Measurements from ENCODE around the gene SKOR1. TPM values are rescaled to one million over a fixed set of nuclear protein-coding genes. Genes with fewer than 3 reads are reported as not detected.

Gene SKOR1
- total and polyA plus RNA-seq, 2 donors, result 0.21 to 0.60 TPM

DNA sequence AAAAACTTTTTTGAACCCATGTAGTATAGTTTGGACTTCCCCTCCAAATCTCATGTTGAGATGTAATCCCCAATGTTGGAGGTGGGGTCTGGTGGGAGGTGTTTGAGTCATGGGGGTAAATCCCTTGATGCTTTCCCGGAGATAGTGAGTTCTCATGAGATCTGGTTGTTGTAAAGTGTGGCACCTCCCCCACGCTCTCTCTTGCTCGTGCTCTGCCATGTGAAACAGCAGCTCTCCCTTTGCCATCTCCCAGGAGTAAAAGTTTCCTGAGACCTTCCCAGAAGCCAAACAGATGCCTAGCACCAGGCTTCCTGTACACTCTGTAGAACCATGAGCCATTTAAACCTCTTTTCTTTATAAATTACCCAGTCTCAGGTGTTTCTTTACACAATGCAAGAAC, 30.5 kb downstream of the SKOR1 start:
- WGBS, result 72% methylated on average over 3 of the region's 3 CpGs
- Histone ChIP-seq H3K27ac (ENCODE audit: low read depth) (no peak overlapping the region), H3K36me3 (ENCODE audit: insufficient read depth) (no peaks in the 10 kb centered on the region), H3K4me1 (ENCODE audit: insufficient read depth) (no peaks in the 10 kb centered on the region), H3K4me3 (ENCODE audit: low read depth, low read length) (no peak overlapping the region)
- no peak for DNase-seq (ENCODE audit: extremely low spot score)

DNA sequence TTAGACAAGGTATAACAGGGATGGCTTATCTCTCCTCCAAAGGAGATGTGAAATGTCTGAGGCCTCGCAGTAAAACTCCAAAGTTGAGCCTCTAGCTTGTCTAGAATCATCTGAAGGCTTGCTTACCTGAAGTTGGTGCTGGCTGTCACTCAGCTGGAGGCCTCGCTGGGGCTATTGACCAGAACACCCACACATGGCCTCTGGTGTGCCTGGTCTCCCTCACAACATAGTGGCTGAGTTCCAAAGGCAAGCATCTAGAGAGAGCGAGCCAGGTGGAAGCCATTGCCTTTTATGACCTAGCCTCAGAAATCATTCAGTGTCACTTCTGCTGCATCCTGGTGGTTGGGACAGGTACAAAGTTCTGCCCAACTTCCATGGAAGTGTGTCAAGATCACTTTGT, 31.9 kb downstream of the SKOR1 start:
- Histone ChIP-seq H3K4me3 (ENCODE audit: low read depth, low read length) (no peak overlapping the region), H3K36me3 (ENCODE audit: insufficient read depth) (no peaks in the 10 kb centered on the region), H3K4me1 (ENCODE audit: insufficient read depth) (no peaks in the 10 kb centered on the region), H3K27ac (ENCODE audit: low read depth) (no peak overlapping the region)
- WGBS, result 86% methylated on average over 3 of the region's 3 CpGs
- no peak for DNase-seq (ENCODE audit: extremely low spot score)

DNA sequence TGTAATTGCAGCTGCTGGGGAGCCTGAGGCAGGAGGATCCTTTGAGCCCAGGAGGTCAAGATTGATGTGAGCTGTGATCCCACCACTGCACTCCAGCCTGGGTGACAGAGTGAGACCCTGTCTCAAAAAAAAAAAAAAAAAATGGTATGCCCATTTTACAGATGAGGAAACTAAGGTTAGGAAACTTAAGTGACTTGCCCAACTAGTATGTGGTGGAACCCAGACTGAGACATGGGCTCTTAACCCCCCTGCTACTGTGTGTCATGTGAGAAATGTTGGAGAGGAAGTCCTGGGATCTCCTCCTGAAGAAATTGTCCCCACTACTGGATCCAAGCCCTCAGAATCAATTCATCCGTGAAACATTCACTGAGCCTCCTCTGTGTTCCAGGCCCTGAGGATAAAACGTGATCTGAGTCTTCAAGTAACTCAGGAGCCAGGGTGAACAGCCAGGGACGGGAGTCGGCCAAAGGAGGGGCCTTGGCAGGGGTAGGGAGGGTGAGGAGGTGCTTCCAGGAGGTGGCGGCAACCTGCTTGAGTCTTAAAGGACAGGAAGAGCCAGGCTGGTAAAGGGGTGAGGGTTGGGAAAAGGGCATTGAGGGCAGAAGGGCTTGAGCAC, 34.1 kb downstream of the SKOR1 start:
- H3K27ac ChIP-seq (ENCODE audit: low read depth), result no peak overlapping the region
- no peaks in the 10 kb centered on the region for H3K36me3 ChIP-seq (ENCODE audit: insufficient read depth)
- 83% methylated on average over 5 of the region's 5 CpGs for WGBS
- H3K4me1 ChIP-seq (ENCODE audit: insufficient read depth), result no peaks in the 10 kb centered on the region
- H3K4me3 ChIP-seq (ENCODE audit: low read depth, low read length), result no peak overlapping the region
- DNase-seq (ENCODE audit: extremely low spot score), result no peak

DNA sequence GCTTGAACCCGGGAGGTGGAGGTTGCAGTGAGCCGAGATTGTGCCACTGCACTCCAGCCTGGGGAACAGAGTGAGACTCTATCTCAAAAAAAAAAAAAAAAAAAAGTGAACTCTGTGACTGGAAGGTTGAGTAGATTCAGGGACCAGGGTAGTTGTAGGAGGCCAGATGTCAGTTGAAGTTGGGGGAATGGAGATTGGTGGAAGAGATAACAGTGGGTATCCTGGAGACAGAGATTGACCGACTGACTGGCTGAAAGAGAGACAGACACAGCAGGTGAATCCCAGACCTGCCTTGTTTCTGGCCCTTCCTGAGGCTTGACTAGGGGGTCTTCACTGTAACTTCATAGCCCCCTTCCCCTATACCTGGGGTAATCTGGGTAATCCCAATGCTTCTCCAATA, 36.7 kb downstream of the SKOR1 start:
- WGBS, result 87% methylated on average over 3 of the region's 3 CpGs
- H3K27ac ChIP-seq (ENCODE audit: low read depth), result no peak overlapping the region
- no peaks in the 10 kb centered on the region for H3K4me1 ChIP-seq (ENCODE audit: insufficient read depth)
- DNase-seq (ENCODE audit: extremely low spot score), result no peak
- no peaks in the 10 kb centered on the region for H3K36me3 ChIP-seq (ENCODE audit: insufficient read depth)
- H3K4me3 ChIP-seq (ENCODE audit: low read depth, low read length), result no peak overlapping the region

DNA sequence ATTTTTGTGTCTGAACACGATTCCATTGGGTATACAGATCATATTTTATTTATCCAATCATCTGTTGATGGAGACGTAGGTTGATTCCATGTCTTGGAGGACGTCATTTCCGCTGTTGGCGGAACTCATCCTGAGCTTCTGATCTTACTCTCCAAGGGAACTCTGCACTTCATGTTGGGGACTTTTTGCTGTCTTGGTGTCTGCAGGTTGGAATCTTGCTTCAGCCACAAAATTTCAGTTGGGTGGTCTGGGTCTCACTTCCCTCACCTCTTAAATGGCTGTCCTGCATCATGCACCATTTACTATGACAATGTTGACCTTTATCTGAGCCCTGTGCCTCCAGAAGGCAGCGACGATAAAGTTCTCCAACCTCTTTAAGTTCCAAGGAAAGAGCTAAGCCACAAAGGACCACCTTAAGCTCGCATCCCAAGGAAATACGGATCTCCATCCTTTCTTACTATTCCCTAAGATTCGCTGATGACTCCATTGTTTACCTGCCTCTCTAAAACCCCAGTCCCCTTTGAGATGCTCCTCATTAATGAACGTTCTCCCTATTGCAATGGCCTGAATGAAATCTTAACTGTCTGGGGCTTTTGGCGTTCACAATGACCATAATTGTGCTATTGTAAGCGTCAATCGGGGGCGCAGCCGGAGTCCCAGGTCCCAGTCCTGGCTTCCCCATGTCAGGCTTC, 37.6 kb downstream of the SKOR1 start:
- Histone ChIP-seq H3K4me3 (ENCODE audit: low read depth, low read length) (no peak overlapping the region), H3K27ac (ENCODE audit: low read depth) (no peak overlapping the region), H3K36me3 (ENCODE audit: insufficient read depth) (no peaks in the 10 kb centered on the region), H3K4me1 (ENCODE audit: insufficient read depth) (no peaks in the 10 kb centered on the region)
- DNase-seq (ENCODE audit: extremely low spot score), result no peak
- 58% methylated on average over 16 of the region's 16 CpGs for WGBS

DNA sequence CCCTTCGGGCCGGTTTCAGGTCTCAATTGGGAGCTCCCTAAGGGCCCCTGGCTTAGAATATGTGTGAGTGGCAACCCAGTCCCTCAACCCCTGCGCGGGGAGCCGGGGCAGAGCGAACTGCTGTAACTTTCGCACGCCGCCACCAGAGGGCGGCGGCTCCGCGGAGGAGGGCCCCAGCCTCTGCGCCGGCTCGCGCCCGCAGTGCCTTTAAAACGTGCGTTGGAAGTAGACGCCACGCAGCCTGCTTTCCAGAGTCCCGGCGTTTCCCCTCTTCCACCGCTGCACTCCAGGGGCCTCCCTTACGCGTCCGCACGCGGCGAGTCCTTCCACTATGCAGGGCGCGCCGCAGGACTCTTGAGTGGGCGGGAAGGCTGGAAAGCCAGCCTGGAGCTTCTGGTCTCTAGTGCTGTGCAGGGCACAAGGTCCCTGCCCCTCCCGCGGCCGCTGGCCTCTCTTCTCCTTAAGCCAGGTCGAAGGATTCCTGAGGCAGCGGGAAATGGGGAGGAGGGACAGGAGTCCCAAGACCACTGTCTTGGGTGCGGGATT, 38.2 kb downstream of the SKOR1 start:
- Histone ChIP-seq H3K4me1 (ENCODE audit: insufficient read depth) (no peaks in the 10 kb centered on the region), H3K36me3 (ENCODE audit: insufficient read depth) (no peaks in the 10 kb centered on the region), H3K27ac (ENCODE audit: low read depth) (no peak overlapping the region), H3K4me3 (ENCODE audit: low read depth, low read length) (no peak overlapping the region)
- DNase-seq (ENCODE audit: extremely low spot score), result peak; percentile 23
- WGBS, result 2% methylated on average over 41 of the region's 41 CpGs

DNA sequence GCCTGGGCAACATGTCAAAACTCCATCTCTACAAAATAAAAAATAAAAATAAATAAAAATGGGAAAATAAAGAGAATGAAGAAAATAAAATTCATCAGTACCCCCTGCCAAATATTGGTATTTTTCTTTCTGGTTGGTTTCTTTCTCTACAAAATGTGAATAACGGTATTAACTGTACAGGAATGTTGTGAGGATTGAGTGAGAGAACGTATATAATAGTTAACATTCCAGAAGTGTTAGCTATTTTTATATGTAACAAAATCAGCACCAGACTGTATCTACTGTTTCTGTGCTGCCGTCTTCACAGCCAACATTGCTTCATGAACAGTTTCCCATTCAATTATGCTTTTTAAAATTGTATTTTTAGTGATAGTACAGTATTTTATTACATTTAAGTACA, 40.0 kb downstream of the SKOR1 start:
- no peaks in the 10 kb centered on the region for H3K36me3 ChIP-seq (ENCODE audit: insufficient read depth)
- H3K4me3 ChIP-seq (ENCODE audit: low read depth, low read length), result no peak overlapping the region
- no peaks in the 10 kb centered on the region for H3K4me1 ChIP-seq (ENCODE audit: insufficient read depth)
- H3K27ac ChIP-seq (ENCODE audit: low read depth), result no peak overlapping the region
- WGBS, result 44% methylated on average over 3 of the region's 3 CpGs
- DNase-seq (ENCODE audit: extremely low spot score), result no peak

DNA sequence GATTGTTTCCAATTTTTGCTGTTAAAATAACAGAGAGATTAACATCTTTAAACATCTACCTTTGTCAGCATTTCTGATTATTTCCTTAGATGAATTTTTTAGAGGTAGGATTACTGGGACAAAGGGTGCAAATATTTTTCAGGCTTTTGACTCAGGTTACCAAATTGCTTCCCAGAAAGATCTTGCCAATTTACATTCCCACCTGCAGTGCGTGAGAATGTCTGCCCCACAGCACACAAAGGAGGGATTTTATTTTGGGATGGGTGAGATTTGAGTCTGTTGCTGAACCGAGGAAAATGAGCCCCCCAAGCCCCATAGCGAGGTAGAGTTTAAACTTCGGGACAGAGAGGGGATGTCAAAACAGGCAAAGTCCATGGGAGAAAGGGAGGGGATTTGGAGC, 40.5 kb downstream of the SKOR1 start:
- Histone ChIP-seq H3K4me1 (ENCODE audit: insufficient read depth) (no peaks in the 10 kb centered on the region), H3K4me3 (ENCODE audit: low read depth, low read length) (no peak overlapping the region), H3K36me3 (ENCODE audit: insufficient read depth) (no peaks in the 10 kb centered on the region), H3K27ac (ENCODE audit: low read depth) (no peak overlapping the region)
- no peak for DNase-seq (ENCODE audit: extremely low spot score)
- 85% methylated on average over 4 of the region's 4 CpGs for WGBS

DNA sequence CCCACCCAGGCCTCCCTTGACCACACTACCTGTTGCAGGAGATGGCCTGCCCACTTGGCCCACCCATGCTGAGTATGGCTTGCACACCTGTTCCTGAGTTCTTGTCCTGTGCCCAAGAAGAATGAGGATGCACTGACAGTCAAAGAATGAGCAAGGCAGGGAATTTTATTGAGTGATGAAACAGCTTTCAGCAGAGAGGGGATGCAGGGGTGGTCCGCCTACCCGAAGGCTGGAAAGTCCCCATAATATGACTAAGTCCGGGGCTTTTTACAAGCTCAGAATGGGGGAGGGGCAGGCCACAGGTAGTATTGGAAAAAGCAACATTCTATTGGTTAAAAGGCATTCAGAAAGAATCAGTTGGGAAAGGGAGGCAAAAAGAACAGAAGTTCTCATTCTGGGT, 44.4 kb downstream of the SKOR1 start:
- H3K4me3 ChIP-seq (ENCODE audit: low read depth, low read length), result no peak overlapping the region
- no peaks in the 10 kb centered on the region for H3K4me1 ChIP-seq (ENCODE audit: insufficient read depth)
- H3K27ac ChIP-seq (ENCODE audit: low read depth), result no peak overlapping the region
- DNase-seq (ENCODE audit: extremely low spot score), result no peak
- H3K36me3 ChIP-seq (ENCODE audit: insufficient read depth), result no peaks in the 10 kb centered on the region
- WGBS, result 90% methylated on average over 3 of the region's 3 CpGs

DNA sequence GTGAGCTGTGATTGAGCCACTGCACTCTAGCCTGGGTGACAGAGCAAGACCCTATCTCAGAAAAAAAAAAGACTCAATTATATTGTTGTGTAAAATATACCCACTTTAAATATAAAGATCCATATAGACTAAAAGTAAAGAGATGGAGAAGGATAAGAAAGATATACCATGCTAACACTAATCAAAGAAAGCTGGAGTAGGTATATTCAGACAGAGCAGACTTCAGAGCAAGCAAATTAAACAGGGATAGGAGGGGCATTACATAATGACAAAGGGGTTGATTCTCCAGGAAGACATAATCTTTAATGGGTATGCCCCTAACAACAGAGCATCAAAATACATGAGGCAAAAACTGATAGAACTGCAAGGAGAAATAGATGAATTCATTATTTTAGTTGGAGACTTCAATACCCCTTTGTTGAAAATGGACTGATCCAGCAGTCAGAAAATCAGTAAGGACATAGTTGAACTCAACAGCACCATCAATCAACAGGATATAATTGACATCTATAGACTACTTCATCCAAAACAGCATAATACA, 45.6 kb downstream of the SKOR1 start:
- no peak for DNase-seq (ENCODE audit: extremely low spot score)
- H3K4me1 ChIP-seq (ENCODE audit: insufficient read depth), result no peaks in the 10 kb centered on the region
- H3K36me3 ChIP-seq (ENCODE audit: insufficient read depth), result no peaks in the 10 kb centered on the region
- no peak overlapping the region for H3K27ac ChIP-seq (ENCODE audit: low read depth)
- H3K4me3 ChIP-seq (ENCODE audit: low read depth, low read length), result no peak overlapping the region

DNA sequence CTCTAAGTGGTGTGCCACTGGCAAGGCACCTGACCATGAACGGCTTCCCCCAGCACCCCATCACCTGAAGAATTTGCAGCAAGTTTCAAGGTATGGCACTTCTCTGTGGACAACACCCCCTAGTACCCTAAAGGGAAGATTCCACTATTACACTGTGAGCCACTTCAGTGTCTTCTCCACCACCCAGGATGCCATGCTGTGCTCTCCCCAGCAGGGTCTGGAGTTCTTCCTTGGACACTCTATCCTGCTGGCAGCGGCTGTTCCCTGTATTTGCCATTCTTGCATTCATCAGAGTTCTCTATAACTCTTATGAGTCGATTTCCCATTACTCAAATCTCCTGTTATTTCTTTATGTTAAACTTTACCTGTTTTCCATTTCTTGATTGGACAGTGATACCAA, 48.5 kb downstream of the SKOR1 start:
- Histone ChIP-seq H3K4me1 (ENCODE audit: insufficient read depth) (no peaks in the 10 kb centered on the region), H3K4me3 (ENCODE audit: low read depth, low read length) (no peak overlapping the region), H3K27ac (ENCODE audit: low read depth) (no peak overlapping the region), H3K36me3 (ENCODE audit: insufficient read depth) (no peaks in the 10 kb centered on the region)
- DNase-seq (ENCODE audit: extremely low spot score), result no peak
- 94% methylated on average over 3 of the region's 3 CpGs for WGBS

DNA sequence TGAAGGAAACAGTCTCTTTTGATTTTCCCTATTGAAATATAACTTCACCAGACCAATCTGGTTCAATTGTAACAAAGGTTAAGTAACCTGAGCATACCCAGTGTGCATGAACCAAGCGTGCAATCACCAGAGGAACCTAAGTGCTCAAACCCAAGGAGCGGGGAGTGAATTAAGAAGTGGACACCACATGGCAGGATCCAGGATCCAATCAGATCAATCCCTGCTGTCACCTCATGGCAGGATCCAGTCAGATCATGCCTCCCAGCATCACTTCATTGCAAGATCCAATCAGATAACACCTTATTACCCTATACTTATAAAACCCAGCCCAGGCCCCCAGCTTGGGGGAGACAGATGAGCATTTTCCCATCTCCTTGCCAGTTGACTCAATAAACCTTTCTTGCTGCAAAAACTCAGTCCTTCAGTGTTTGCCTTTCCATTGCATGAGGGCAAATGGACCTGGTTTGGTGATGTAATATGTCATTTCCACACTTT, 53.5 kb downstream of the SKOR1 start:
- WGBS, result 98% methylated on average over 2 of the region's 2 CpGs
- no peak for DNase-seq (ENCODE audit: extremely low spot score)
- H3K4me3 ChIP-seq (ENCODE audit: low read depth, low read length), result no peak overlapping the region

DNA sequence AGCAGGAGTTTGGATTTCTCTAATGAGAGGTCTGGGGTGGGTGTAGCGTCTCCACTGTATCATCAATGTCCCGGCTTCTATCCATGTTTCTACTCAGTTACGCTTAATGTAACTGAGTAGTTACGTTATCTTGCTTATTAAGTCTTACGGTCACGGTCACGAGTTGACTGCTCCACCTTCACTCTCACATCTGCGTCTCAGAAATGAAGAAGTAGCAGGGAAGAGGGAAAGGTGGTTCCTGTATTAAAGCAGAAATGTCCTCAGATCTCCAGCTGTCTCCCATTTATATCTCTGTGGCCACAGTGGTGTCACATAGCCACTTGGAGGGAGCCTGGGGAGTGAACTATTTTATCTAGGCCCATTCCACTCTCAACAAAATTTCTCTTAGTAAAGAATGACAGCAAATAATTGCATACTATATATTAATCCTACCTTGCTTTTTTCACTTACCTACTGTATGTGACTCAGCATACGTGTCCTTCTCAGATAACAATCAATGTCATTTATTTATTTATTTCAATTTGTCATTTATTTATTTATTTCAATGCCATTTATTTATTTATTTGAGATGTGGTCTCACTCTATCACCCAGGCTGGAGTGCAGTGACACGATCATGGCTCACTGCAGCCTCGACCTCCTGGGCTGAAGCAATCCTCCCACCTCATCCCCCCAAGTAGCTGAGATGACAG, 54.3 kb downstream of the SKOR1 start:
- no peak overlapping the region for H3K4me3 ChIP-seq (ENCODE audit: low read depth, low read length)
- WGBS, result 92% methylated on average over 11 of the region's 11 CpGs
- no peak overlapping the region for H3K27ac ChIP-seq (ENCODE audit: low read depth)
- H3K4me1 ChIP-seq (ENCODE audit: insufficient read depth), result no peaks in the 10 kb centered on the region
- DNase-seq (ENCODE audit: extremely low spot score), result no peak
- H3K36me3 ChIP-seq (ENCODE audit: insufficient read depth), result no peaks in the 10 kb centered on the region

More for the DNA sequence above, 53.5 kb downstream of the SKOR1 start:
- no peaks in the 10 kb centered on the region for H3K4me1 ChIP-seq (ENCODE audit: insufficient read depth)
- no peaks in the 10 kb centered on the region for H3K36me3 ChIP-seq (ENCODE audit: insufficient read depth)
- H3K27ac ChIP-seq (ENCODE audit: low read depth), result no peak overlapping the region
